B cell (primary cell): ENCODE measurements around the gene UBE2Q2.
"Not testable (repeated sequence)": the region's sequence is repeated elsewhere in the genome, so short reads cannot be mapped to it uniquely, and the experiment has no call there.

Source experiments
- EZH2 ChIP-seq: IDR thresholded peaks from 2 replicates; pipeline ENCODE4 v1.6.1; 2012; ENCODE audit warnings: borderline replicate concordance, low read depth, mild to moderate bottlenecking, moderate library complexity, low read length; ENCODE audit not compliant: insufficient read depth, poor library complexity, severe bottlenecking
- TF ChIP-seq, protein P1 (sequence below): fragments of 200-600 bp; IDR thresholded peaks from one replicate; pipeline ENCODE4 v1.8.0; 2022; ENCODE audit warnings: antibody characterized with exemption, mild to moderate bottlenecking

DNA sequence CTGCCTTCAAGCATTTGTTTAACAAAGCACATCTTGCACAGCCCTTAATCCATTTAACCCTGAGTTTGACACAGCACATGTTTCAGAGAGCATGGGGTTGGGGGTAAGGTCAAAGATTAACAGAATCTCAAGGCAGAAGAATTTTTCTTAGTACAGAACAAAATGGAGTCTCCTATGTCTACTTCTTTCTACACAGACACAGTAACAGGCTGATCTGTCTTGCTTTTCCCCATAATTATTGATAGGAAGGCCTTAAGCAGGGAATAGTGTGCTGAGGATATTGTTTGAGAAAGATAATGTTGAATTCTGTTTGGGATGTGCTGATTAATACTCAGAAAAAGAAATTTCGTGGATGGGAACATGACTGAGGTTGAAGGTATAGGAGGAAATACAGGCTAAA, 28.3 kb downstream of the UBE2Q2 start:
- TF ChIP-seq, protein P1, sequence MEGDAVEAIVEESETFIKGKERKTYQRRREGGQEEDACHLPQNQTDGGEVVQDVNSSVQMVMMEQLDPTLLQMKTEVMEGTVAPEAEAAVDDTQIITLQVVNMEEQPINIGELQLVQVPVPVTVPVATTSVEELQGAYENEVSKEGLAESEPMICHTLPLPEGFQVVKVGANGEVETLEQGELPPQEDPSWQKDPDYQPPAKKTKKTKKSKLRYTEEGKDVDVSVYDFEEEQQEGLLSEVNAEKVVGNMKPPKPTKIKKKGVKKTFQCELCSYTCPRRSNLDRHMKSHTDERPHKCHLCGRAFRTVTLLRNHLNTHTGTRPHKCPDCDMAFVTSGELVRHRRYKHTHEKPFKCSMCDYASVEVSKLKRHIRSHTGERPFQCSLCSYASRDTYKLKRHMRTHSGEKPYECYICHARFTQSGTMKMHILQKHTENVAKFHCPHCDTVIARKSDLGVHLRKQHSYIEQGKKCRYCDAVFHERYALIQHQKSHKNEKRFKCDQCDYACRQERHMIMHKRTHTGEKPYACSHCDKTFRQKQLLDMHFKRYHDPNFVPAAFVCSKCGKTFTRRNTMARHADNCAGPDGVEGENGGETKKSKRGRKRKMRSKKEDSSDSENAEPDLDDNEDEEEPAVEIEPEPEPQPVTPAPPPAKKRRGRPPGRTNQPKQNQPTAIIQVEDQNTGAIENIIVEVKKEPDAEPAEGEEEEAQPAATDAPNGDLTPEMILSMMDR: not testable (repeated sequence)
- TF ChIP-seq EZH2: not testable (repeated sequence)
